WTC11 (cell line): Measurements from ENCODE around the gene PZP. TPM values are rescaled to one million over a fixed set of nuclear protein-coding genes. Genes with fewer than 3 reads are reported as not detected.

Experiments used
- ATAC-seq: fragments of 200-7000 bp; cut with Tn5 transposase; 2 replicates; pipeline ENCODE4 v1.10.0; 2021; ENCODE audit warnings: mild to moderate bottlenecking, moderate library complexity
- CTCF ChIA-PET: fragments of 300-600 bp; sonication (Branson Sonifier 250); formaldehyde crosslinking; loops from one replicate; lab custom pipeline; 2021; ENCODE audit warnings: antibody characterized with exemption; lab: Charles Lee
- POLR2A ChIA-PET: fragments of 350-600 bp; sonication (Branson Sonifier 250); formaldehyde crosslinking; loops from one replicate; lab custom pipeline; 2021; ENCODE audit warnings: antibody characterized with exemption; lab: Charles Lee
- DNase-seq: peaks from one replicate; pipeline ENCODE4 v3.0.0; 2021; ENCODE audit warnings: low spot score
- H3K27ac Mint-ChIP-seq: 2 replicates; pipeline ENCODE4 v1.8.0; 2021; ENCODE audit warnings: mixed read lengths
- H3K27me3 Mint-ChIP-seq: 2 replicates; pipeline ENCODE4 v1.8.0; 2021; ENCODE audit warnings: low read depth, mild to moderate bottlenecking, moderate library complexity, mixed read lengths
- H3K36me3 Mint-ChIP-seq: 2 replicates; pipeline ENCODE4 v1.8.0; 2021; ENCODE audit warnings: mixed read lengths
- H3K4me1 Mint-ChIP-seq: 2 replicates; pipeline ENCODE4 v1.8.0; 2022; ENCODE audit warnings: mixed read lengths
- H3K4me3 Mint-ChIP-seq: 2 replicates; pipeline ENCODE4 v1.8.0; 2021; ENCODE audit warnings: mild to moderate bottlenecking, moderate library complexity, mixed read lengths
- H3K9me3 Mint-ChIP-seq: 2 replicates; pipeline ENCODE4 v1.8.0; 2021; ENCODE audit warnings: mixed read lengths
- CREB1 ChIP-seq: sonication (generic); formaldehyde crosslinking; IDR thresholded peaks from 2 replicates; pipeline ENCODE4 v1.8.0; 2023; ENCODE audit warnings: mild to moderate bottlenecking, missing genetic modification reagents
- ELF4 ChIP-seq: sonication (generic); formaldehyde crosslinking; IDR thresholded peaks from 2 replicates; pipeline ENCODE4 v1.8.1; 2022; ENCODE audit warnings: low read depth, mild to moderate bottlenecking, moderate library complexity, missing genetic modification reagents
- FOXJ3 ChIP-seq: sonication (generic); formaldehyde crosslinking; IDR thresholded peaks from 2 replicates; pipeline ENCODE4 v1.9.0; 2021; ENCODE audit warnings: missing genetic modification reagents, mild to moderate bottlenecking, borderline replicate concordance
- GABPB1 ChIP-seq: sonication (generic); formaldehyde crosslinking; IDR thresholded peaks from 2 replicates; pipeline ENCODE4 v1.8.1; 2023; ENCODE audit warnings: mild to moderate bottlenecking, missing genetic modification reagents
- GTF2I ChIP-seq: fragments of 250-450 bp; sonication (Bioruptor Pico); conservative IDR thresholded peaks from 2 replicates; pipeline ENCODE4 v1.4.0; 2021; ENCODE audit warnings: mild to moderate bottlenecking
- MXD4 ChIP-seq: fragments of 250-450 bp; sonication (Bioruptor Pico); IDR thresholded peaks from 2 replicates; pipeline ENCODE4 v1.8.0; 2021; ENCODE audit warnings: mild to moderate bottlenecking, moderate library complexity, borderline replicate concordance
- NR2C2 ChIP-seq: sonication (generic); formaldehyde crosslinking; IDR thresholded peaks from 2 replicates; pipeline ENCODE4 v1.8.0; 2022; ENCODE audit warnings: mild to moderate bottlenecking, missing genetic modification reagents
- ZNF121 ChIP-seq: sonication (generic); formaldehyde crosslinking; IDR thresholded peaks from 2 replicates; pipeline ENCODE4 v1.8.0; 2023; ENCODE audit warnings: missing genetic modification reagents
- ZNF396 ChIP-seq: fragments of 250-450 bp; sonication (Bioruptor Pico); IDR thresholded peaks from 2 replicates; pipeline ENCODE4 v1.8.0; 2021; ENCODE audit warnings: mild to moderate bottlenecking, moderate library complexity, borderline replicate concordance
- total RNA-seq: library from RNA; stranded (reverse); gene quantifications from 3 replicates; pipeline ENCODE4 v1.2.3, GENCODE V29; 2021
- TF ChIP-seq, protein P1 (sequence below): fragments of 250-450 bp; sonication (Bioruptor Pico); IDR thresholded peaks from 2 replicates; pipeline ENCODE4 v1.8.0; 2021; ENCODE audit warnings: mild to moderate bottlenecking
- TF ChIP-seq, protein P2 (sequence below): sonication (generic); formaldehyde crosslinking; IDR thresholded peaks from 2 replicates; pipeline ENCODE4 v1.8.1; 2023; ENCODE audit warnings: mild to moderate bottlenecking, moderate library complexity, missing genetic modification reagents
- TF ChIP-seq, protein P3 (sequence below): sonication (generic); formaldehyde crosslinking; IDR thresholded peaks from 2 replicates; pipeline ENCODE4 v1.8.1; 2023; ENCODE audit warnings: mild to moderate bottlenecking, missing genetic modification reagents, moderate library complexity
- TF ChIP-seq, protein P4 (sequence below): sonication (generic); formaldehyde crosslinking; conservative IDR thresholded peaks from 2 replicates; pipeline ENCODE4 v1.8.1; 2023; ENCODE audit warnings: mild to moderate bottlenecking, low read depth, missing genetic modification reagents, moderate library complexity
- TF ChIP-seq, protein P5 (sequence below): sonication (generic); formaldehyde crosslinking; IDR thresholded peaks from 2 replicates; pipeline ENCODE4 v1.8.0; 2022; ENCODE audit warnings: missing genetic modification reagents
- TF ChIP-seq, protein P6 (sequence below): fragments of 250-450 bp; sonication (Bioruptor Pico); IDR thresholded peaks from 2 replicates; pipeline ENCODE4 v1.9.0; 2021; ENCODE audit warnings: mild to moderate bottlenecking

PZP gene
- total RNA-seq, 1 experiment from 2014 or later, result 0.15 TPM

DNA sequence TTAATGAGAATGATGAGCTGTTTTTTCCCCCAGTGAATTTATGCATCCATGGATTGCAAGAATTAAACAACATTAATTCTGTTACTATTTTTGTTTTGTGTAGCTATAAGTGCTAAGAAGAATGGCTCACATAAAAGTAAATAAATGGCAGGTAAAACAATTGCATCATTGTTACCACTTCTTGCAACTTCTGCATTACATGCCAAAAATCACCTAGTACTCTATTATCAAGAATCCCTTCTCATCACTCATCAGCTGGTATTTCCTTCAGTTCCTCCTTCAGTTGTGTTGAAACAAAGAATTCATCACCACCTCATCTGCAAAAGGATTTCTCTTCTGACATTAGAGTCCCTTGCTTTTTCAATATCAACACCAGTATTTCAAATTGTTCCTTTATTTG is 93.2 kb downstream of the PZP start (continued):
- no peak for TF ChIP-seq CREB1 (CRISPR knock-in tag)
- TF ChIP-seq ZNF396 (CRISPR knock-in tag), result no peak
- no peak for TF ChIP-seq FOXJ3 (CRISPR knock-in tag)

DNA sequence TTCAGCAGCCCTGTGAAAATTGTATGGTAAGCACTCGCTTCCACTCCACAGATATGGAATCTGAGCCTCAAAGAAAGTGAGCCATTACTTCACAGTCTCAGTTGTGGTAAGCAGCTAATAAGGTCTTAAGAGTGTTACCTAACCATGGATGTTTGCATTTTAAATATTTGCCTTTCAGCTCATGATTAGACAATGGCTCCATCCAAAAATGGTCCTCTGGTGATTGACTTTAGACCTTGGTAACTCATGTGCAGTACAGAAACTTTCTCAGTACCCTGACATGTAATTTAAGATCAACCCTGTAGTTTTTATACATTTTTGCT is 94.2 kb downstream of the PZP start:
- POLR2A ChIA-PET, result no interaction called here
- Mint-ChIP-seq H3K36me3 (no peaks in the 10 kb centered on the region), H3K4me3 (no peak overlapping the region), H3K4me1 (peaks cover 17% of the 10 kb centered on the region), H3K27ac (no peak overlapping the region), H3K27me3 (no peaks in the 10 kb centered on the region; the same call in 1 of the 2 replicates), H3K9me3 (no peaks in the 10 kb centered on the region)
- DNase-seq (no peak), ATAC-seq (no peak)
- TF ChIP-seq, protein P1, sequence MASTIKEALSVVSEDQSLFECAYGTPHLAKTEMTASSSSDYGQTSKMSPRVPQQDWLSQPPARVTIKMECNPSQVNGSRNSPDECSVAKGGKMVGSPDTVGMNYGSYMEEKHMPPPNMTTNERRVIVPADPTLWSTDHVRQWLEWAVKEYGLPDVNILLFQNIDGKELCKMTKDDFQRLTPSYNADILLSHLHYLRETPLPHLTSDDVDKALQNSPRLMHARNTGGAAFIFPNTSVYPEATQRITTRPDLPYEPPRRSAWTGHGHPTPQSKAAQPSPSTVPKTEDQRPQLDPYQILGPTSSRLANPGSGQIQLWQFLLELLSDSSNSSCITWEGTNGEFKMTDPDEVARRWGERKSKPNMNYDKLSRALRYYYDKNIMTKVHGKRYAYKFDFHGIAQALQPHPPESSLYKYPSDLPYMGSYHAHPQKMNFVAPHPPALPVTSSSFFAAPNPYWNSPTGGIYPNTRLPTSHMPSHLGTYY, result no peak
- no peak for TF ChIP-seq NR2C2 (CRISPR knock-in tag)
- TF ChIP-seq GABPB1 (CRISPR knock-in tag), result peak; percentile 40; the same call in 1 of the 2 replicates
- TF ChIP-seq, protein P2, sequence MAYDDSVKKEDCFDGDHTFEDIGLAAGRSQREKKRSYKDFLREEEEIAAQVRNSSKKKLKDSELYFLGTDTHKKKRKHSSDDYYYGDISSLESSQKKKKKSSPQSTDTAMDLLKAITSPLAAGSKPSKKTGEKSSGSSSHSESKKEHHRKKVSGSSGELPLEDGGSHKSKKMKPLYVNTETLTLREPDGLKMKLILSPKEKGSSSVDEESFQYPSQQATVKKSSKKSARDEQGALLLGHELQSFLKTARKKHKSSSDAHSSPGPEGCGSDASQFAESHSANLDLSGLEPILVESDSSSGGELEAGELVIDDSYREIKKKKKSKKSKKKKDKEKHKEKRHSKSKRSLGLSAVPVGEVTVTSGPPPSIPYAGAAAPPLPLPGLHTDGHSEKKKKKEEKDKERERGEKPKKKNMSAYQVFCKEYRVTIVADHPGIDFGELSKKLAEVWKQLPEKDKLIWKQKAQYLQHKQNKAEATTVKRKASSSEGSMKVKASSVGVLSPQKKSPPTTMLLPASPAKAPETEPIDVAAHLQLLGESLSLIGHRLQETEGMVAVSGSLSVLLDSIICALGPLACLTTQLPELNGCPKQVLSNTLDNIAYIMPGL (CRISPR knock-in tag), result no peak
- CTCF ChIA-PET, result no interaction called here

DNA sequence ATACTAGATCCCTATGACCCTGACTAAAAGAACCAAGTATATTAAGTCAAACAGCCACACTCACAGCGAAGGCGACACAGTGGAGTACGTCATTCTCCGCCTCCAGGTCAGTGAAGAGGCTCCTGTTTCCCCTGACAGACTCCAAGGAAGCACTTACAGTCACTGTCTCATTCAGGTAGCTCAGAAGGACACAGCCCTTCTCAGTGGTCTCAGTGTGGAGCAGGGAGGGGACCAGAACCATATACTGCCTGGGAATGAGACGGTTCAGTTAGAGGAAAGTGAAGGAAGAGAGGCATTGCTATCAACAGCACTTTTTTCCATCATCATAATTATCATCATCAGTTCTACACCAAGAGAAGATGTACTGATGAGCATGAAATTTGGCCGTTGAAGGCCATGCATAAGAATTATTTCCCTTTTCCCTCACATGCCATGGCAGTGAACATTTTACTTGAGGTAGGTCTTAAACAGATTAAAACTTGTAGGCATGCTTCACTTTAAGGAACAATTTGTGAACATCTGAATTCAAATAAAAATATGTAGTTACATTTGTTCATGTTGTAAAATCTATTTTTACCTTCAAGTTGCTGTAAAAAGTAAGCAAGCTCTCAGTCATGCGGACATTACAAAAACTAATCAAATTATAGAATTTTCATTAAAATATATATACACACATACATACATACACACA is 94.8 kb downstream of the PZP start:
- no peak for TF ChIP-seq MXD4 (CRISPR knock-in tag)
- TF ChIP-seq CREB1 (CRISPR knock-in tag), result no peak
- TF ChIP-seq, protein P3, sequence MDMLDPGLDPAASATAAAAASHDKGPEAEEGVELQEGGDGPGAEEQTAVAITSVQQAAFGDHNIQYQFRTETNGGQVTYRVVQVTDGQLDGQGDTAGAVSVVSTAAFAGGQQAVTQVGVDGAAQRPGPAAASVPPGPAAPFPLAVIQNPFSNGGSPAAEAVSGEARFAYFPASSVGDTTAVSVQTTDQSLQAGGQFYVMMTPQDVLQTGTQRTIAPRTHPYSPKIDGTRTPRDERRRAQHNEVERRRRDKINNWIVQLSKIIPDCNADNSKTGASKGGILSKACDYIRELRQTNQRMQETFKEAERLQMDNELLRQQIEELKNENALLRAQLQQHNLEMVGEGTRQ (CRISPR knock-in tag), result no peak
- CTCF ChIA-PET, result no interaction called here
- Mint-ChIP-seq H3K27ac (no peak overlapping the region), H3K4me3 (no peak overlapping the region), H3K4me1 (peaks cover 17% of the 10 kb centered on the region), H3K36me3 (no peaks in the 10 kb centered on the region), H3K9me3 (no peaks in the 10 kb centered on the region), H3K27me3 (no peaks in the 10 kb centered on the region; the same call in 1 of the 2 replicates)
- POLR2A ChIA-PET, result no interaction called here
- ATAC-seq, result no peak
- no peak for DNase-seq

DNA sequence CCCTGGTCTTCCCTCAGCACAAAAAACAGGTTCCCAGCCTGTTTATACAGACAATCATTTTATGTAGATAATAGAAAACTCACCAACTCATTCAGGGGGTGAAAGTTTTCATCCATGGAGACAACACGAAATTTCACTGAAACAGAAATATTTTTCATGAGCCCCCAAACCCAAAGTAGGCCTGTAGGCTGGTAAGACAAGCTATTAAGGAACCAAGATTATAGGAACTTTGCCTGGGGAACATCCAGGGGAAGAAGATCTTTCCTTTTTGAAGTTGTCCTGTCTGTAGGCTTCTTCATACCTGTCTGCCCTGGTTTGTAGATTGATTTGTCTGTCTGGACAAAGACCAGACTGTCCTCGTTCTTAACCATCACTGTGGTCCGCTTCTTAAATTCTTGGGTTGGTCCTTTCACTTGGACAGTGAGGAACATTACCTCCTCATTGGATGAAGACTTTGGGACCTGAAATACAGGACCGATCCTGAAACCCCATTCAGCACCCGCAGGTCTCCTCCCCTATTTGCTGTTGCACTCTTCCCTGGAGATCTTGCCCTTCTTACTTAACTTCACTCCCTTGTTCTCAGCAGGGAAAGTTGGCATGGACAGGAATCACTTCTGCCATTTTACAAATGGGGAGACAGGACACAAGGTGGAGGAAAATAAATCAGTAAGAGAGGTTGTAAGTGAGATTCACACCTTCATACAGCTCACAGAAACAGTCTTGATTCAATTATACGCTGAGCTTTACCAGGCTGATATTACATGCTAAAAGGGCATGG is 95.9 kb downstream of the PZP start:
- ChIA-PET CTCF (no interaction called here), POLR2A (no interaction called here)
- H3K4me3 Mint-ChIP-seq, result no peak overlapping the region
- H3K9me3 Mint-ChIP-seq, result no peaks in the 10 kb centered on the region
- no peaks in the 10 kb centered on the region; the same call in 1 of the 2 replicates for H3K27me3 Mint-ChIP-seq
- no peak for DNase-seq
- peaks cover 15% of the 10 kb centered on the region for H3K4me1 Mint-ChIP-seq
- no peak overlapping the region for H3K27ac Mint-ChIP-seq
- H3K36me3 Mint-ChIP-seq, result no peaks in the 10 kb centered on the region
- no peak for ATAC-seq
- no peak for TF ChIP-seq ELF4
- TF ChIP-seq, protein P4, sequence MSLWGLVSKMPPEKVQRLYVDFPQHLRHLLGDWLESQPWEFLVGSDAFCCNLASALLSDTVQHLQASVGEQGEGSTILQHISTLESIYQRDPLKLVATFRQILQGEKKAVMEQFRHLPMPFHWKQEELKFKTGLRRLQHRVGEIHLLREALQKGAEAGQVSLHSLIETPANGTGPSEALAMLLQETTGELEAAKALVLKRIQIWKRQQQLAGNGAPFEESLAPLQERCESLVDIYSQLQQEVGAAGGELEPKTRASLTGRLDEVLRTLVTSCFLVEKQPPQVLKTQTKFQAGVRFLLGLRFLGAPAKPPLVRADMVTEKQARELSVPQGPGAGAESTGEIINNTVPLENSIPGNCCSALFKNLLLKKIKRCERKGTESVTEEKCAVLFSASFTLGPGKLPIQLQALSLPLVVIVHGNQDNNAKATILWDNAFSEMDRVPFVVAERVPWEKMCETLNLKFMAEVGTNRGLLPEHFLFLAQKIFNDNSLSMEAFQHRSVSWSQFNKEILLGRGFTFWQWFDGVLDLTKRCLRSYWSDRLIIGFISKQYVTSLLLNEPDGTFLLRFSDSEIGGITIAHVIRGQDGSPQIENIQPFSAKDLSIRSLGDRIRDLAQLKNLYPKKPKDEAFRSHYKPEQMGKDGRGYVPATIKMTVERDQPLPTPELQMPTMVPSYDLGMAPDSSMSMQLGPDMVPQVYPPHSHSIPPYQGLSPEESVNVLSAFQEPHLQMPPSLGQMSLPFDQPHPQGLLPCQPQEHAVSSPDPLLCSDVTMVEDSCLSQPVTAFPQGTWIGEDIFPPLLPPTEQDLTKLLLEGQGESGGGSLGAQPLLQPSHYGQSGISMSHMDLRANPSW (CRISPR knock-in tag), result no peak
- no peak for TF ChIP-seq ZNF121 (CRISPR knock-in tag)
- TF ChIP-seq, protein P5, sequence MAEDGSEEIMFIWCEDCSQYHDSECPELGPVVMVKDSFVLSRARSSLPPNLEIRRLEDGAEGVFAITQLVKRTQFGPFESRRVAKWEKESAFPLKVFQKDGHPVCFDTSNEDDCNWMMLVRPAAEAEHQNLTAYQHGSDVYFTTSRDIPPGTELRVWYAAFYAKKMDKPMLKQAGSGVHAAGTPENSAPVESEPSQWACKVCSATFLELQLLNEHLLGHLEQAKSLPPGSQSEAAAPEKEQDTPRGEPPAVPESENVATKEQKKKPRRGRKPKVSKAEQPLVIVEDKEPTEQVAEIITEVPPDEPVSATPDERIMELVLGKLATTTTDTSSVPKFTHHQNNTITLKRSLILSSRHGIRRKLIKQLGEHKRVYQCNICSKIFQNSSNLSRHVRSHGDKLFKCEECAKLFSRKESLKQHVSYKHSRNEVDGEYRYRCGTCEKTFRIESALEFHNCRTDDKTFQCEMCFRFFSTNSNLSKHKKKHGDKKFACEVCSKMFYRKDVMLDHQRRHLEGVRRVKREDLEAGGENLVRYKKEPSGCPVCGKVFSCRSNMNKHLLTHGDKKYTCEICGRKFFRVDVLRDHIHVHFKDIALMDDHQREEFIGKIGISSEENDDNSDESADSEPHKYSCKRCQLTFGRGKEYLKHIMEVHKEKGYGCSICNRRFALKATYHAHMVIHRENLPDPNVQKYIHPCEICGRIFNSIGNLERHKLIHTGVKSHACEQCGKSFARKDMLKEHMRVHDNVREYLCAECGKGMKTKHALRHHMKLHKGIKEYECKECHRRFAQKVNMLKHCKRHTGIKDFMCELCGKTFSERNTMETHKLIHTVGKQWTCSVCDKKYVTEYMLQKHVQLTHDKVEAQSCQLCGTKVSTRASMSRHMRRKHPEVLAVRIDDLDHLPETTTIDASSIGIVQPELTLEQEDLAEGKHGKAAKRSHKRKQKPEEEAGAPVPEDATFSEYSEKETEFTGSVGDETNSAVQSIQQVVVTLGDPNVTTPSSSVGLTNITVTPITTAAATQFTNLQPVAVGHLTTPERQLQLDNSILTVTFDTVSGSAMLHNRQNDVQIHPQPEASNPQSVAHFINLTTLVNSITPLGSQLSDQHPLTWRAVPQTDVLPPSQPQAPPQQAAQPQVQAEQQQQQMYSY (CRISPR knock-in tag), result no peak
- TF ChIP-seq GTF2I (CRISPR knock-in tag), result no peak
- TF ChIP-seq, protein P6, sequence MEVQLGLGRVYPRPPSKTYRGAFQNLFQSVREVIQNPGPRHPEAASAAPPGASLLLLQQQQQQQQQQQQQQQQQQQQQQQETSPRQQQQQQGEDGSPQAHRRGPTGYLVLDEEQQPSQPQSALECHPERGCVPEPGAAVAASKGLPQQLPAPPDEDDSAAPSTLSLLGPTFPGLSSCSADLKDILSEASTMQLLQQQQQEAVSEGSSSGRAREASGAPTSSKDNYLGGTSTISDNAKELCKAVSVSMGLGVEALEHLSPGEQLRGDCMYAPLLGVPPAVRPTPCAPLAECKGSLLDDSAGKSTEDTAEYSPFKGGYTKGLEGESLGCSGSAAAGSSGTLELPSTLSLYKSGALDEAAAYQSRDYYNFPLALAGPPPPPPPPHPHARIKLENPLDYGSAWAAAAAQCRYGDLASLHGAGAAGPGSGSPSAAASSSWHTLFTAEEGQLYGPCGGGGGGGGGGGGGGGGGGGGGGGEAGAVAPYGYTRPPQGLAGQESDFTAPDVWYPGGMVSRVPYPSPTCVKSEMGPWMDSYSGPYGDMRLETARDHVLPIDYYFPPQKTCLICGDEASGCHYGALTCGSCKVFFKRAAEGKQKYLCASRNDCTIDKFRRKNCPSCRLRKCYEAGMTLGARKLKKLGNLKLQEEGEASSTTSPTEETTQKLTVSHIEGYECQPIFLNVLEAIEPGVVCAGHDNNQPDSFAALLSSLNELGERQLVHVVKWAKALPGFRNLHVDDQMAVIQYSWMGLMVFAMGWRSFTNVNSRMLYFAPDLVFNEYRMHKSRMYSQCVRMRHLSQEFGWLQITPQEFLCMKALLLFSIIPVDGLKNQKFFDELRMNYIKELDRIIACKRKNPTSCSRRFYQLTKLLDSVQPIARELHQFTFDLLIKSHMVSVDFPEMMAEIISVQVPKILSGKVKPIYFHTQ (CRISPR knock-in tag), result no peak
